Uterus (tissue), 2 donors: Measurements from ENCODE around the gene RANBP17.

Experiments
- CTCF ChIP-seq, 4 experiments: fragments of 200-600 bp in 2 of 4; fragments of 450-650 bp in 2 of 4; sonication (generic) in 2 of 4; IDR thresholded peaks; one replicate each; pipeline ENCODE4 v1.5.1; 2016 to 2019; ENCODE audit warnings: antibody characterized with exemption in 4 of 4, mild to moderate bottlenecking in 2 of 4, moderate library complexity in 1 of 4
- POLR2A ChIP-seq, 2 donors: fragments of 450-650 bp; IDR thresholded peaks; one replicate each; pipeline ENCODE4 v1.6.1; 2016; ENCODE audit warnings: antibody characterized with exemption in 2 of 2, mild to moderate bottlenecking in 1 of 2, moderate library complexity in 1 of 2

GRCh38 chr5:171116719-171117118 is 254.9 kb downstream of the RANBP17 start:
- no peak for TF ChIP-seq CTCF (IDR thresholded peaks at IDR 0.05)
- TF ChIP-seq POLR2A (IDR thresholded peaks at IDR 0.05) = no peak
